DND-41 (cell line): Measurements from ENCODE around the gene FHDC1.

Source experiments
- ATAC-seq: fragments of 200-7000 bp; cut with Tn5 transposase; 3 replicates; pipeline ENCODE4 v1.9.1; 2021; ENCODE audit warnings: low read depth; ENCODE audit not compliant: insufficient read depth
- DNase-seq: peaks from one replicate; pipeline ENCODE4 v3.0.0-alpha.2; 2020
- H2AFZ ChIP-seq: 2 replicates; pipeline ENCODE4 v1.6.0; 2012; ENCODE audit warnings: low read depth, low read length
- H3K27ac ChIP-seq: 2 replicates; pipeline ENCODE4 v1.5.1; 2012; ENCODE audit warnings: low read length, inconsistent platforms
- H3K27me3 ChIP-seq: fragments of 200-600 bp; sonication (generic); 2 replicates; pipeline ENCODE4 v1.6.0; 2012; ENCODE audit warnings: low read length, mild to moderate bottlenecking, inconsistent platforms; ENCODE audit not compliant: insufficient read depth, poor library complexity
- H3K36me3 ChIP-seq: 2 replicates; pipeline ENCODE4 v1.5.1; 2012; ENCODE audit warnings: low read length, inconsistent platforms; ENCODE audit not compliant: insufficient read depth
- H3K4me1 ChIP-seq: 2 replicates; pipeline ENCODE4 v1.5.1; 2012; ENCODE audit warnings: mild to moderate bottlenecking, low read length; ENCODE audit not compliant: insufficient read depth
- H3K4me2 ChIP-seq: 2 replicates; pipeline ENCODE4 v1.6.0; 2012; ENCODE audit warnings: mild to moderate bottlenecking, moderate library complexity, low read length, inconsistent platforms; ENCODE audit not compliant: insufficient read depth
- H3K4me3 ChIP-seq, 2 experiments: fragments of 200-600 bp in 1 of 2; shearing (Covaris generic) in 1 of 2; 2 replicates each; pipeline ENCODE4 v1.5.1; 2012 to 2016; ENCODE audit warnings: inconsistent platforms in 2 of 2, low read length in 2 of 2, mild to moderate bottlenecking in 2 of 2, low read depth in 1 of 2, moderate library complexity in 1 of 2
- H3K79me2 ChIP-seq: 2 replicates; pipeline ENCODE4 v1.6.0; 2012; ENCODE audit warnings: low read length, inconsistent platforms; ENCODE audit not compliant: insufficient read depth
- H3K9ac ChIP-seq: 2 replicates; pipeline ENCODE4 v1.6.0; 2012; ENCODE audit warnings: low read depth, mild to moderate bottlenecking, inconsistent platforms, low read length, moderate library complexity
- H3K9me3 ChIP-seq: 2 replicates; pipeline ENCODE4 v1.5.1; 2012; ENCODE audit warnings: low read length, moderate library complexity, mild to moderate bottlenecking, inconsistent platforms; ENCODE audit not compliant: insufficient read depth, severe bottlenecking
- H4K20me1 ChIP-seq: 2 replicates; pipeline ENCODE4 v1.6.0; 2012; ENCODE audit warnings: low read length; ENCODE audit not compliant: insufficient read depth
- EZH2 ChIP-seq: IDR thresholded peaks from 3 replicates; pipeline ENCODE4 v1.6.1; 2012; ENCODE audit warnings: borderline replicate concordance, low read depth, mild to moderate bottlenecking, moderate library complexity, low read length, inconsistent platforms; ENCODE audit not compliant: severe bottlenecking
- TF ChIP-seq, protein P1 (sequence below): IDR thresholded peaks from 2 replicates; pipeline ENCODE4 v1.5.1; 2012; ENCODE audit warnings: borderline replicate concordance, low read length, moderate library complexity, mild to moderate bottlenecking; ENCODE audit not compliant: poor library complexity, severe bottlenecking; ENCODE audit errors: extremely low read depth

The FHDC1 gene

DNA sequence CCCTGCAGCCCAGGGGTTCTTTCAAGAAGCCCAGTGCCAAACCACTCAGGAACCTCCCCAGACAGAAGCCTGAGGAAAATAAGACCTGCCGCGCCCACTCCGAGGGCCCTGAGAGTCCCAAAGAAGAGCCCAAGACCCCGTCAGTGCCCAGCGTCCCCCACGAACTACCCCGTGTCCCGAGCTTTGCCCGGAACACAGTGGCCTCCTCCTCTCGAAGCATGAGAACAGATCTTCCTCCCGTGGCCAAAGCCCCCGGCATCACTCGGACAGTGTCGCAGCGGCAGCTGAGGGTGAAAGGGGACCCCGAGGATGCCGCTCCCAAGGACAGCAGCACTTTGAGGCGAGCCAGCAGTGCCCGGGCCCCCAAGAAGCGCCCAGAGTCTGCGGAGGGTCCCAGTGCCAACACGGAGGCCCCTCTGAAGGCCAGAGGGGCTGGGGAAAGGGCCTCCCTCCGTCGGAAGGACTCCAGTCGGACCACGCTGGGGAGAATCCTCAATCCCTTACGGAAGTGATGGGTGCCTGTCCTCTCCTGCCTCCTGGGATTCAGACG, 40.2 kb downstream of the FHDC1 start:
- Histone ChIP-seq H3K27ac (no peak overlapping the region), H3K4me3 (no peak overlapping the region), H4K20me1 (no peaks in the 10 kb centered on the region), H3K9ac (no peak overlapping the region), H3K9me3 (no peaks in the 10 kb centered on the region), H3K27me3 (no peaks in the 10 kb centered on the region), H3K4me1 (no peaks in the 10 kb centered on the region), H3K79me2 (no peaks in the 10 kb centered on the region), H3K36me3 (no peaks in the 10 kb centered on the region), H3K4me2 (no peak overlapping the region), H2AFZ (no peak overlapping the region)
- ATAC-seq: no peak
- DNase-seq: no peak
- TF ChIP-seq EZH2: no peak
- TF ChIP-seq, protein P1, sequence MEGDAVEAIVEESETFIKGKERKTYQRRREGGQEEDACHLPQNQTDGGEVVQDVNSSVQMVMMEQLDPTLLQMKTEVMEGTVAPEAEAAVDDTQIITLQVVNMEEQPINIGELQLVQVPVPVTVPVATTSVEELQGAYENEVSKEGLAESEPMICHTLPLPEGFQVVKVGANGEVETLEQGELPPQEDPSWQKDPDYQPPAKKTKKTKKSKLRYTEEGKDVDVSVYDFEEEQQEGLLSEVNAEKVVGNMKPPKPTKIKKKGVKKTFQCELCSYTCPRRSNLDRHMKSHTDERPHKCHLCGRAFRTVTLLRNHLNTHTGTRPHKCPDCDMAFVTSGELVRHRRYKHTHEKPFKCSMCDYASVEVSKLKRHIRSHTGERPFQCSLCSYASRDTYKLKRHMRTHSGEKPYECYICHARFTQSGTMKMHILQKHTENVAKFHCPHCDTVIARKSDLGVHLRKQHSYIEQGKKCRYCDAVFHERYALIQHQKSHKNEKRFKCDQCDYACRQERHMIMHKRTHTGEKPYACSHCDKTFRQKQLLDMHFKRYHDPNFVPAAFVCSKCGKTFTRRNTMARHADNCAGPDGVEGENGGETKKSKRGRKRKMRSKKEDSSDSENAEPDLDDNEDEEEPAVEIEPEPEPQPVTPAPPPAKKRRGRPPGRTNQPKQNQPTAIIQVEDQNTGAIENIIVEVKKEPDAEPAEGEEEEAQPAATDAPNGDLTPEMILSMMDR: no peak

DNA sequence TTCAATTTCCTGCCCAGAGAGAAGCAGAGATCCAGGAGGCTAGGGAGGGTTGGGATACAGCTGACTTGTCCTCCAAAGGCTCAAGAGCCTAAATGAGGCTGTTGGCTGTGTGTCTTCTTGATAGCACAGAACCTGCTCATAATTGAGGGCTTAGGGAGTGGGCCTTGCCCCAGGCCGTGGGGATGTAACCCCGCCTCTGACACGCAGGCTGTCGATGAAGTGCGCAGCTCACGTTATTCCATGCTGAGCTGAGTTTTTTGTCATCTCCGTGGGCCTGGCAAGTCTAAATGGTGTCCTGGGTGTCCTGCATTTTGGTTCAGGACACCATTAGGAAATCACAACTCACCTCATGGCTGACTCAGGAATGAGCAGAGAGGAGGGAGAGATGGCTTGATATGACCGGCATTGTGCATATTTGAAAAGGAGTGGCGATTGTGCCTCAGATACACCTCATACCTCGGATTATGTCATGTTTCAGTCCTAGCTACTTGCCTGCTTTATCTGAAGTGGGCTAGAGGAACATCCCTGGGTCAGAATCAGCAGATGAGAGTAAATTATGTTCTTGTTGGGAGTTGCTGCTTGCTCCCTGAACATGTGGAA, 43.7 kb downstream of the FHDC1 start:
- no peak overlapping the region for H2AFZ ChIP-seq
- H3K4me1 ChIP-seq: no peaks in the 10 kb centered on the region
- ATAC-seq (no peak), DNase-seq (no peak)
- H3K9me3 ChIP-seq: no peaks in the 10 kb centered on the region
- no peak overlapping the region for H3K4me3 ChIP-seq
- H3K27ac ChIP-seq: no peak overlapping the region
- no peak for TF ChIP-seq EZH2
- TF ChIP-seq, protein P1: no peak
- H3K4me2 ChIP-seq: no peak overlapping the region
- H4K20me1 ChIP-seq: no peaks in the 10 kb centered on the region
- H3K79me2 ChIP-seq: no peaks in the 10 kb centered on the region
- H3K9ac ChIP-seq: no peak overlapping the region
- H3K36me3 ChIP-seq: no peaks in the 10 kb centered on the region
- peaks cover 3% of the 10 kb centered on the region for H3K27me3 ChIP-seq

DNA sequence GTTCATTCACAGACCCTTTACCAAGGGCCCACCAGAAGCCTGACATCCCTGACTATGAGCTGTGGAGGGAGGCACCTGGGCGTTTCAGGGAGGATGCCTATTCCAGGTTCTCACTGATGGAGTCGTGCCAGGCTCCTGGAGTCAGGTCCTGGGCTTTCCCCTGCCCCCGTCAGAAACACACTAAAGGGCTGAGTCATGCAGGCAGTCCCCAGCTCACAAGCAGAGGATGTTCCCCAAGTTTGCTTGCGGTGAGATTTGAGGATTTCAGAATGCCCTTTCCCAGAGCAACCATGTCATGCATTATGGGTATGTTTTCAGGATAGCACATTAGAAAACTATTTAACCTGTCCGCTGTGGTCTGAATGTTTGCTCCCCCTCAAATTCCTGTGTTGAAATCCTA, 45.2 kb downstream of the FHDC1 start:
- H4K20me1 ChIP-seq: no peaks in the 10 kb centered on the region
- no peak overlapping the region for H3K27ac ChIP-seq
- H3K9ac ChIP-seq: no peak overlapping the region
- no peak overlapping the region for H3K4me2 ChIP-seq
- TF ChIP-seq EZH2: no peak
- TF ChIP-seq, protein P1: no peak
- DNase-seq (no peak), ATAC-seq (no peak)
- peaks cover 3% of the 10 kb centered on the region for H3K27me3 ChIP-seq
- no peak overlapping the region for H2AFZ ChIP-seq
- H3K4me3 ChIP-seq: no peak overlapping the region
- H3K4me1 ChIP-seq: no peaks in the 10 kb centered on the region
- no peaks in the 10 kb centered on the region for H3K9me3 ChIP-seq
- no peaks in the 10 kb centered on the region for H3K79me2 ChIP-seq
- H3K36me3 ChIP-seq: no peaks in the 10 kb centered on the region

DNA sequence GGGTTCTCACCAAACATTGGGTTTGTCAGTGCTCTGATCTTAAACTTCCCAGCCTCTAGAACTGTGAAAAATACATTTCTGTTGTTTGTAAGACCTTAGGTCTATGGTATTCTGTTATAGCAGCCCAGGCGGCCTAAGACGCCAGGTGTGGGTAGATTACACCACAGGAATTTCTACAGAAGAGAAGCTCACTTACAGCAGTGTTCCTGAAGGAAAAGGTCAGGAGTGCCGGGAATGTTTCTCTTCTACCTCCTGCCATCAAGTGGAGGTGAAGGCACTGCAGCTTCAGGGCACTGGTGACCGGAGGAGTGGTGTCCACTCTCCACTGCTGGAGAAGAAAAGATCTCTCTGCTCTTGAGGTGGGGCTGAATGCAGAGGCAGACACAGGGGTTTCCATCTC, 45.7 kb downstream of the FHDC1 start:
- Histone ChIP-seq H3K4me2 (no peak overlapping the region), H3K27ac (no peak overlapping the region), H3K4me1 (no peaks in the 10 kb centered on the region), H3K36me3 (no peaks in the 10 kb centered on the region), H2AFZ (no peak overlapping the region), H3K79me2 (no peaks in the 10 kb centered on the region), H3K4me3 (no peak overlapping the region), H4K20me1 (no peaks in the 10 kb centered on the region), H3K9ac (no peak overlapping the region), H3K9me3 (no peaks in the 10 kb centered on the region), H3K27me3 (peaks cover 3% of the 10 kb centered on the region)
- TF ChIP-seq, protein P1: no peak
- TF ChIP-seq EZH2: no peak
- no peak for ATAC-seq
- no peak for DNase-seq
